PC-3 (cell line): ENCODE measurements around the gene FRZB. TPM values are rescaled to one million over a fixed set of nuclear protein-coding genes. Genes with fewer than 3 reads are reported as not detected.

Experiments
- ATAC-seq: fragments of 200-7000 bp; cut with Tn5 transposase; 2 replicates; pipeline ENCODE4 v1.9.1; 2020; ENCODE audit warnings: mild to moderate bottlenecking, moderate library complexity
- BruUV-seq: library from RNA; stranded (reverse); fragments of 400-500 nt; replicated peaks from 2 replicates; lab custom pipeline; 2021; lab: Mats Ljungman, UMichigan
- CTCF ChIA-PET: fragments of 300-600 bp; sonication (Branson Sonifier 250); formaldehyde crosslinking; loops from one replicate; lab custom pipeline; 2022; ENCODE audit warnings: antibody characterized with exemption; lab: Charles Lee
- POLR2A ChIA-PET: fragments of 300-600 bp; sonication (Branson Sonifier 250); formaldehyde crosslinking; loops from one replicate; lab custom pipeline; 2022; ENCODE audit warnings: antibody characterized with exemption; ENCODE audit not compliant: unreplicated experiment; lab: Charles Lee
- DNase-seq: peaks from one replicate; pipeline ENCODE4 v3.0.0-alpha.2; 2015
- H2AFZ ChIP-seq: fragments of 300-600 bp; sonication (generic); 2 replicates; pipeline ENCODE4 v1.6.0; 2016; ENCODE audit warnings: antibody characterized with exemption, low read length
- H3F3A ChIP-seq: fragments of 300-600 bp; sonication (generic); one replicate; pipeline ENCODE4 v1.6.0; 2017; ENCODE audit warnings: antibody characterized with exemption, low read length, control low read depth, mild to moderate bottlenecking; ENCODE audit not compliant: unreplicated experiment
- H3K27ac ChIP-seq: fragments of 300-600 bp; sonication (generic); 2 replicates; pipeline ENCODE4 v1.5.1; 2016; ENCODE audit warnings: mild to moderate bottlenecking, low read length
- H3K27me3 ChIP-seq: fragments of 300-600 bp; sonication (generic); 2 replicates; pipeline ENCODE4 v1.6.1; 2016; ENCODE audit warnings: low read length, mixed read lengths
- H3K36me3 ChIP-seq: fragments of 300-600 bp; sonication (generic); 2 replicates; pipeline ENCODE4 v1.6.1; 2016; ENCODE audit warnings: low read depth, mixed run types, low read length, mixed read lengths
- H3K4me1 ChIP-seq: fragments of 300-600 bp; sonication (generic); 2 replicates; pipeline ENCODE4 v1.5.1; 2016; ENCODE audit warnings: low read length; ENCODE audit not compliant: insufficient read depth
- H3K4me2 ChIP-seq: fragments of 300-600 bp; sonication (generic); 2 replicates; pipeline ENCODE4 v1.6.0; 2016; ENCODE audit warnings: low read length
- H3K4me3 ChIP-seq: fragments of 300-600 bp; sonication (generic); 2 replicates; pipeline ENCODE4 v1.5.1; 2016; ENCODE audit warnings: mild to moderate bottlenecking, low read length, mixed read lengths
- H3K79me2 ChIP-seq: fragments of 300-600 bp; sonication (generic); 2 replicates; pipeline ENCODE4 v1.6.1; 2017; ENCODE audit warnings: low read length, mixed read lengths
- H3K9ac ChIP-seq: fragments of 300-600 bp; sonication (generic); 2 replicates; pipeline ENCODE4 v1.6.0; 2016; ENCODE audit warnings: mild to moderate bottlenecking, low read length
- H3K9me2 ChIP-seq: fragments of 300-600 bp; sonication (generic); replicated peaks from 2 replicates; pipeline ENCODE4 v1.6.1; 2016; ENCODE audit warnings: mixed run types, low read length, mixed read lengths
- H3K9me3 ChIP-seq: fragments of 300-600 bp; sonication (generic); 2 replicates; pipeline ENCODE4 v1.6.1; 2016; ENCODE audit warnings: low read length, mixed read lengths
- H4K20me1 ChIP-seq: fragments of 300-600 bp; sonication (generic); 2 replicates; pipeline ENCODE4 v1.6.1; 2016; ENCODE audit warnings: low read length, mixed read lengths
- CTCF ChIP-seq: fragments of 300-600 bp; sonication (generic); conservative IDR thresholded peaks from 2 replicates; pipeline ENCODE4 v1.5.1; 2017; ENCODE audit warnings: antibody characterized with exemption, low read depth, mild to moderate bottlenecking, low read length
- EZH2 ChIP-seq: fragments of 300-600 bp; sonication (generic); IDR thresholded peaks from one replicate; pipeline ENCODE4 v1.6.1; 2017; ENCODE audit warnings: antibody characterized with exemption, mild to moderate bottlenecking, low read length; ENCODE audit not compliant: unreplicated experiment
- EZH2phosphoT487 ChIP-seq: fragments of 300-600 bp; sonication (generic); IDR thresholded peaks from 2 replicates; pipeline ENCODE4 v1.6.1; 2018; ENCODE audit warnings: mild to moderate bottlenecking, antibody characterized with exemption, low read length, borderline replicate concordance
- intact Hi-C: fragments of 100-400 bp; cut with micrococcal nuclease; formaldehyde crosslinking; loops from 2 replicates; pipeline ENCODE4 v1.9.0; 2023
- total RNA-seq: library from RNA; depleted of rRNA; stranded (reverse); fragments of >200 nt; gene quantifications from 2 replicates; pipeline ENCODE4 v1.2.3, GENCODE V29; 2014

FRZB gene
- total RNA-seq, 1 experiment from 2014 or later, result 0.11 TPM

GRCh38 chr2:182895798-182896197 lies 29.4 kb upstream of the FRZB start:
- Histone ChIP-seq H3K4me2 (no peak overlapping the region), H3K9me3 (no peaks in the 10 kb centered on the region), H3K4me3 (no peak overlapping the region), H2AFZ (no peak overlapping the region), H3K4me1 (no peaks in the 10 kb centered on the region), H3K79me2 (no peaks in the 10 kb centered on the region), H3K9me2 (no peaks in the 10 kb centered on the region), H3K36me3 (no peaks in the 10 kb centered on the region), H3F3A (no peaks in the 10 kb centered on the region), H3K27me3 (no peaks in the 10 kb centered on the region), H3K9ac (no peak overlapping the region), H4K20me1 (no peaks in the 10 kb centered on the region), H3K27ac (no peak overlapping the region)
- DNase-seq (no peak), ATAC-seq (no peak)
- CTCF ChIA-PET, result no interaction called here
- intact Hi-C loops, result no loop called here
- POLR2A ChIA-PET, result no interaction called here
- no TSS peak for BruUV-seq
- TF ChIP-seq EZH2, result no peak
- TF ChIP-seq EZH2phosphoT487, result no peak
- no peak for TF ChIP-seq CTCF

- Histone ChIP-seq H3F3A (no peaks in the 10 kb centered on the region), H3K9ac (no peak overlapping the region), H4K20me1 (no peaks in the 10 kb centered on the region), H3K9me3 (no peaks in the 10 kb centered on the region), H3K9me2 (no peaks in the 10 kb centered on the region), H3K4me3 (no peak overlapping the region), H3K27ac (no peak overlapping the region), H3K36me3 (no peaks in the 10 kb centered on the region), H3K27me3 (no peaks in the 10 kb centered on the region), H3K4me2 (no peak overlapping the region), H3K4me1 (no peaks in the 10 kb centered on the region), H2AFZ (no peak overlapping the region), H3K79me2 (no peaks in the 10 kb centered on the region)
- no peak for ATAC-seq
- ChIA-PET POLR2A (no interaction called here), CTCF (no interaction called here)
- TF ChIP-seq EZH2phosphoT487 (no peak), EZH2 (no peak), CTCF (no peak)
- no peak for DNase-seq
- BruUV-seq, result no TSS peak
- intact Hi-C loops, result no loop called here
Observed at GRCh38 chr2:182895169-182895568, 28.7 kb upstream of the FRZB start.

- POLR2A ChIA-PET, result no interaction called here
- Histone ChIP-seq H2AFZ (no peak overlapping the region), H3K27ac (no peak overlapping the region)
Observed at GRCh38 chr2:182894174-182894573, 27.7 kb upstream of the FRZB start.

More at GRCh38 chr2:182894174-182894573, 27.7 kb upstream of the FRZB start:
- CTCF ChIA-PET, result no interaction called here
- Histone ChIP-seq H4K20me1 (no peaks in the 10 kb centered on the region), H3K9me3 (no peaks in the 10 kb centered on the region), H3K4me3 (no peak overlapping the region), H3K27me3 (no peaks in the 10 kb centered on the region), H3K79me2 (no peaks in the 10 kb centered on the region), H3K4me1 (no peaks in the 10 kb centered on the region), H3K4me2 (no peak overlapping the region), H3F3A (no peaks in the 10 kb centered on the region), H3K9me2 (no peaks in the 10 kb centered on the region), H3K9ac (no peak overlapping the region), H3K36me3 (no peaks in the 10 kb centered on the region)
- TF ChIP-seq CTCF (no peak), EZH2 (no peak), EZH2phosphoT487 (no peak)
- DNase-seq, result no peak
- BruUV-seq, result no TSS peak
- intact Hi-C loops, result no loop called here
- no peak for ATAC-seq
